Measurements from ENCODE around the gene CBL. TPM values are rescaled to one million over a fixed set of nuclear protein-coding genes. Genes with fewer than 3 reads are reported as not detected.

The CBL gene
- total RNA-seq, 1 donor = 11.4 TPM

DNA sequence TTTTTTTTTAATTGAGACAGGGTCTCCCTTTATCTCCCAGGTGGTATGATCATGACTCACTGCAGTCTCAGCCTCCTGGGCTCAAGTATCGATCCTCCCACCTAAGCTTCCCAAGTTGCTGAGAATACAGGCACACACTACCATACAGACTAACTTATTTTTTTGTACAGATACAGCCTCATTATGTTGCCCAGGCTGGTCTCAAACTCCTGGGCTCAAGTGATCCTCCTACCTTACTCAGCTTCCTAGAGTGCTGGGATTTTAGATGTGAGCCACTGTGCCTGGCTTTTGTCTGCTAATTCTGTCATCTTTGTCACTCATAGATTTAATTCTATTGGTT lies 43.5 kb downstream of the CBL start:
- DNase-seq (ENCODE audit: low read depth) = no peak
- TF ChIP-seq CTCF (IDR thresholded peaks at IDR 0.05; ENCODE audit: insufficient read depth, low read length) = no peak
- no peak overlapping the region for H3K4me3 ChIP-seq (ENCODE audit: low read depth, low read length)

DNA sequence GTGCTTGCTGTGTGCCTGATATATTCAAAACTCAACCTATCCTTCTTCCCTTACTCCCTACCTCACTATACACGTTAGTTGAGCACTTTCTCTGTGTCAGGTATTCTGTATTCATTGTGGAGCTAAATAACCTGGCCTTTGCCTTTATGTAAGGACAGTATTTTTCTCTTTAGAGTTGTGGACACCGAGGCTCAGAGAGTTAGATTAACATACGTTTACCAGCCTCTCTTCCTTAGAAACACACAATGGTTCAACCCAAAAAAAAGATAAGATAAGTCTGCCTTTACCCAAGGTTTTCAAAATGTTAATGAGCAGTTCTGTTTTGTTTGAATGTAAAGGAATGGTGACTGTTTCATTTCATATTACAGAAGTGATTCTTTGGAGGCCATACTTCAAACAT lies 45.0 kb downstream of the CBL start:
- H3K4me3 ChIP-seq (ENCODE audit: low read depth, low read length) = no peak overlapping the region
- no peak for TF ChIP-seq CTCF (IDR thresholded peaks at IDR 0.05; ENCODE audit: insufficient read depth, low read length)
- DNase-seq (ENCODE audit: low read depth) = no peak

- DNase-seq (ENCODE audit: low read depth) = no peak
- H3K4me3 ChIP-seq (ENCODE audit: low read depth, low read length) = no peak overlapping the region
- no peak for TF ChIP-seq CTCF (IDR thresholded peaks at IDR 0.05; ENCODE audit: insufficient read depth, low read length)
Observed at GRCh38 chr11:119254239-119254638, 48.1 kb downstream of the CBL start.

DNA sequence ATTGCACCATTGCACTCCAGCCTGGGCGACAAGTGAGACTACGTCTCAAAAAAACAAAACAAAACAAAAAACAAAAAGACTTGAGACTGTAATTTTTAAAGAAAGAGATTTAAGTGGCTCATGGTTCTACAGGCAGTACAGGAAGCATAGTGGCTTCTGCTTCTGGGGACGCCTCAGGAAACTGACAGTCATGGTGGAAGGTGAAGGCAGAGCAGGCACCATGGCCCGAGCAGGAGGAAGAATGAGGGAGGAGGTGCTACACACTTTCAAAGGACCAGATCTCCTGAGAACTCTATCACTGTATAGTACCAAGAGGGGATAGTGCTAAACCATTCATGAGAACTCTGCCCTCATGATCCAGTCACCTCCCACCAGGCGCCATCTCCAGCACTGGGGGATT lies 52.0 kb downstream of the CBL start:
- DNase-seq (ENCODE audit: low read depth) = no peak
- no peak for TF ChIP-seq CTCF (IDR thresholded peaks at IDR 0.05; ENCODE audit: insufficient read depth, low read length)
- no peak overlapping the region for H3K4me3 ChIP-seq (ENCODE audit: low read depth, low read length)

DNA sequence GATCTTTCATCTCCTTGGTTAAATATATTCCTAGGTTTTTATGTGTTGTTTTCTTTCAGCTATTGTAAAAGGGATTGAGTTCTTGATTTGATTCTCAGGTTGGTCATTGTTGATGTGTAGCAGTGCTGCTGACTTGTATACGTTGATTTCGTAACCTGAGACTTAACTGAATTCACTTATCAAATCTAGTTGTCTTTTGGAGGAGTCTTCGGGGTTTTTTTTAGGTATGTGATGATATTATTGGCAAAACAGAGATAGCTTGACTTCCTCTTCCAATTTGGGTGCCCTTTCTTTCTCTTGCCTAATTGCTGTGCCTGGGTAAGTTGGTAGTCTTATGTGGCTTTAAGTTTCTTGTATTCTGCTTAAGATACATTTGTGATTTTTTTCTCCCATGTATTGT lies 52.8 kb downstream of the CBL start:
- no peak for TF ChIP-seq CTCF (IDR thresholded peaks at IDR 0.05; ENCODE audit: insufficient read depth, low read length)
- no peak overlapping the region for H3K4me3 ChIP-seq (ENCODE audit: low read depth, low read length)
- DNase-seq (ENCODE audit: low read depth) = no peak

GRCh38 chr11:119262668-119263351 lies 56.7 kb downstream of the CBL start:
- H3K4me3 ChIP-seq (ENCODE audit: low read depth, low read length) = no peak overlapping the region
- TF ChIP-seq CTCF (IDR thresholded peaks at IDR 0.05; ENCODE audit: insufficient read depth, low read length) = no peak
- peak; percentile 41 for DNase-seq (ENCODE audit: low read depth)

DNA sequence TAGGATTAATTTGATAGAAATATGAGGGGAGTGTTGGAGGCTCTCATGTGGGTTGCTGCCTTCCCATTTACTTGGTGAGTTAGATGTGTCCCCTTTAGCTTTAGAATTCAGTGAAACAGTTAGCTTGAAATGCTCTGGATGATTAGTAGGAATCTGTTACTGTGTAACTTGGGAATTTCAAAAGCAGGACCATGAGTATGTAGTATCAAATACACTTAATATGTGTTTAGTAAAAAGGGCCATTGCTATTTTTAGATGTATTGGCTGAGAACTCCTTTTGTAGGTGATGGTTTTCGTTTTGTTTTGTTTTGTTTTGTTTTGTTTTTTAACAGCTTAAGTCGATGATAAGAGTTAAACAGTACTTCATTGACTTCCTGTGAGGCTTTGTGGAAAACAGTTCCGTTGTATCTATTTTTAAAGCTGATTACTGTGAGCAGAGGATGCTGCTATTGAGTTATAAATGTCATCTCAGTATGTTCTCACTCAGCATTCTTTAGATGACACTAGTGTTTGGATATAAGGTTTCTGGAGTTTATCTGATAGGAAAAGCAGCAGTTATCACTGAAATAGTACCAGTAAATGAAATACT lies 57.3 kb downstream of the CBL start:
- TF ChIP-seq CTCF (IDR thresholded peaks at IDR 0.05; ENCODE audit: insufficient read depth, low read length) = no peak
- H3K4me3 ChIP-seq (ENCODE audit: low read depth, low read length) = no peak overlapping the region
- DNase-seq (ENCODE audit: low read depth) = no peak

Measured in fibroblast of the aortic adventitia (primary cell).